Liver (tissue), 9 donors: ENCODE data around the gene OLIG2. TPM values are rescaled to one million over a fixed set of nuclear protein-coding genes. Genes with fewer than 3 reads are reported as not detected.

ENCODE experiments used
- DNase-seq: peaks from one replicate; pipeline ENCODE4 v3.0.0-alpha.2; 2017; ENCODE audit warnings: low spot score
- H3K27ac ChIP-seq, 2 donors: one replicate each; pipeline ENCODE4 v1.7.0; 2013; ENCODE audit warnings: inconsistent platforms in 2 of 2, low read length in 2 of 2, control low read depth in 1 of 2, low read depth in 1 of 2, mild to moderate bottlenecking in 1 of 2
- H3K27me3 ChIP-seq, 4 donors: one replicate each; pipeline versions ENCODE4 v1.6.1 to v1.7.0; 2013; ENCODE audit warnings: low read length in 3 of 4, inconsistent platforms in 1 of 4, mild to moderate bottlenecking in 1 of 4, moderate library complexity in 1 of 4; ENCODE audit not compliant: control insufficient read depth in 4 of 4, insufficient read depth in 4 of 4
- H3K36me3 ChIP-seq, 4 donors: one replicate each; pipeline versions ENCODE4 v1.6.1 to v1.7.0; 2013; ENCODE audit warnings: low read length in 3 of 4, mild to moderate bottlenecking in 3 of 4, low read depth in 1 of 4, moderate library complexity in 1 of 4; ENCODE audit not compliant: control insufficient read depth in 4 of 4, insufficient read depth in 3 of 4
- H3K4me1 ChIP-seq, 4 donors: one replicate each; pipeline versions ENCODE4 v1.6.1 to v1.7.0; 2013; ENCODE audit warnings: low read length in 3 of 4, mild to moderate bottlenecking in 3 of 4, moderate library complexity in 1 of 4; ENCODE audit not compliant: control insufficient read depth in 4 of 4, insufficient read depth in 4 of 4
- H3K4me3 ChIP-seq, 3 donors: one replicate each; pipeline versions ENCODE4 v1.6.1 to v1.7.0; 2013; ENCODE audit warnings: low read length in 3 of 3, control low read depth in 1 of 3, low read depth in 1 of 3, mild to moderate bottlenecking in 1 of 3
- H3K9ac ChIP-seq, 2 donors: one replicate each; pipeline ENCODE4 v1.7.0; 2013; ENCODE audit warnings: low read length in 2 of 2, mild to moderate bottlenecking in 2 of 2, moderate library complexity in 2 of 2, control low read depth in 1 of 2, low read depth in 1 of 2
- H3K9me3 ChIP-seq, 4 donors: one replicate each; pipeline versions ENCODE4 v1.6.1 to v1.7.0; 2013; ENCODE audit warnings: low read length in 3 of 4; ENCODE audit not compliant: control insufficient read depth in 4 of 4
- CTCF ChIP-seq: fragments of 150-350 bp; IDR thresholded peaks from 2 replicates; pipeline ENCODE4 v1.5.1; 2017; ENCODE audit warnings: improper control_type of control experiment, low read depth, low read length; ENCODE audit not compliant: missing input control
- EGR1 ChIP-seq, 2 donors: IDR thresholded peaks; 2 replicates each; pipeline ENCODE4 v1.6.1; 2016 to 2018; ENCODE audit warnings: antibody characterized with exemption in 2 of 2, low read depth in 2 of 2
- FOXA1 ChIP-seq: IDR thresholded peaks from 2 replicates; pipeline ENCODE4 v1.6.1; 2016; ENCODE audit warnings: antibody characterized with exemption
- HNF4A ChIP-seq, 2 donors: conservative IDR thresholded peaks; 2 replicates each; pipeline ENCODE4 v1.6.1; 2016; ENCODE audit warnings: antibody characterized with exemption in 2 of 2, mild to moderate bottlenecking in 2 of 2
- HNF4G ChIP-seq: IDR thresholded peaks from 2 replicates; pipeline ENCODE4 v1.6.1; 2016; ENCODE audit warnings: antibody characterized with exemption
- JUND ChIP-seq, 2 donors: IDR thresholded peaks; 2 replicates each; pipeline ENCODE4 v1.6.1; 2016; ENCODE audit warnings: antibody characterized with exemption in 2 of 2
- NR2F2 ChIP-seq: IDR thresholded peaks from 2 replicates; pipeline ENCODE4 v1.6.1; 2016; ENCODE audit warnings: antibody characterized with exemption
- RAD21 ChIP-seq, 2 donors: IDR thresholded peaks; 2 replicates each; pipeline ENCODE4 v1.6.1; 2016; ENCODE audit warnings: antibody characterized with exemption in 2 of 2, mild to moderate bottlenecking in 2 of 2
- RXRA ChIP-seq, 2 donors: IDR thresholded peaks; 2 replicates each; pipeline ENCODE4 v1.6.1; 2017 to 2018; ENCODE audit warnings: antibody characterized with exemption in 2 of 2, mild to moderate bottlenecking in 1 of 2
- SP1 ChIP-seq: IDR thresholded peaks from 2 replicates; pipeline ENCODE4 v1.6.1; 2018; ENCODE audit warnings: antibody characterized with exemption, mild to moderate bottlenecking
- TAF1 ChIP-seq: conservative IDR thresholded peaks from 2 replicates; pipeline ENCODE4 v1.6.1; 2016; ENCODE audit warnings: antibody characterized with exemption, mild to moderate bottlenecking
- YY1 ChIP-seq: IDR thresholded peaks from 2 replicates; pipeline ENCODE4 v1.6.1; 2016; ENCODE audit warnings: antibody characterized with exemption, mild to moderate bottlenecking
- WGBS: extraction: QIAGEN DNeasy Blood & Tissue Kit; methylation state at CpG from one replicate; pipeline ENCODE4 v1.1.7; 2013; 5-methylcytosine and 5-hydroxymethylcytosine counted together
- polyA plus RNA-seq, 2 donors: library from polyadenylated mRNA; stranded (reverse) in 1 of 2; unstranded in 1 of 2; fragments of 200-250 nt in 1 of 2; fragments of >200 nt in 1 of 2; fragmentation: Nextera tagmentation in 1 of 2; extraction: Ambion mirVana in 1 of 2; gene quantifications; one replicate each; pipeline versions ENCODE4 v1.2.1 to v1.2.3, GENCODE V29; 2013 to 2015
- total RNA-seq, 2 donors: library from RNA; depleted of rRNA; stranded (reverse); fragments of >200 nt; gene quantifications; one replicate each; pipeline ENCODE4 v1.2.3, GENCODE V29; 2014
- TF ChIP-seq, protein P1 (sequence below): IDR thresholded peaks from 2 replicates; pipeline ENCODE4 v1.6.1; 2016; ENCODE audit warnings: antibody characterized with exemption
- TF ChIP-seq, protein P2 (sequence below): IDR thresholded peaks from 2 replicates; pipeline ENCODE4 v1.6.1; 2016; ENCODE audit warnings: antibody characterized with exemption
- donor health status: healthy.
- donor health status: healthy.
- donor health status: healthy.
- donor health status: healthy.
- donor health status: healthy.

The OLIG2 gene
- total and polyA plus RNA-seq, 4 donors = not detected

- Histone ChIP-seq H3K36me3 (no peaks in the 10 kb centered on the region), H3K4me3 (no peak overlapping the region), H3K9ac (no peak overlapping the region), H3K27me3 (peaks cover 6 to 16% (median 10%) of the 10 kb centered on the region in 4 donors), H3K9me3 (peaks cover 0 to 3% (median 1%) of the 10 kb centered on the region in 4 donors), H3K4me1 (peaks cover 15 to 24% (median 23%) of the 10 kb centered on the region in 4 donors), H3K27ac (no peak overlapping the region)
- DNase-seq = no peak
- WGBS = 91% methylated on average over 7 of the region's 7 CpGs
- TF ChIP-seq NR2F2 (no peak), FOXA1 (no peak), SP1 (no peak), YY1 (no peak), EGR1 (IDR thresholded peaks at IDR 0.05; ENCODE audit: low read depth in 2 of 2) (no peak), HNF4A (conservative IDR thresholded peaks at IDR 0.05) (no peak), CTCF (no peak)
Observed at GRCh38 chr21:33067043-33067442, 41.3 kb downstream of the OLIG2 start.

- DNase-seq = no peak
- TF ChIP-seq CTCF (no peak), JUND (IDR thresholded peaks at IDR 0.05) (no peak), HNF4G (no peak)
- 66% methylated on average over 4 of the region's 4 CpGs for WGBS
- H3K27ac ChIP-seq = no peak overlapping the region
- peaks cover 6 to 16% (median 11%) of the 10 kb centered on the region in 4 donors for H3K27me3 ChIP-seq
- no peak overlapping the region for H3K4me3 ChIP-seq
- no peak overlapping the region for H3K9ac ChIP-seq
- peaks cover 0 to 3% (median 1%) of the 10 kb centered on the region in 4 donors for H3K9me3 ChIP-seq
- peaks cover 15 to 26% (median 26%) of the 10 kb centered on the region in 4 donors for H3K4me1 ChIP-seq
- no peaks in the 10 kb centered on the region for H3K36me3 ChIP-seq
Observed at GRCh38 chr21:33067457-33067856, 41.7 kb downstream of the OLIG2 start.

GRCh38 chr21:33069243-33069642, 43.5 kb downstream of the OLIG2 start:
- TF ChIP-seq TAF1 (no peak), RXRA (IDR thresholded peaks at IDR 0.05) (no peak), HNF4A (conservative IDR thresholded peaks at IDR 0.05) (no peak), CTCF (no peak), JUND (IDR thresholded peaks at IDR 0.05) (no peak), FOXA1 (no peak), HNF4G (no peak), RAD21 (IDR thresholded peaks at IDR 0.05) (no peak), YY1 (no peak)
- TF ChIP-seq, protein P1, sequence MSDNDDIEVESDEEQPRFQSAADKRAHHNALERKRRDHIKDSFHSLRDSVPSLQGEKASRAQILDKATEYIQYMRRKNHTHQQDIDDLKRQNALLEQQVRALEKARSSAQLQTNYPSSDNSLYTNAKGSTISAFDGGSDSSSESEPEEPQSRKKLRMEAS = no peak
- TF ChIP-seq, protein P2, sequence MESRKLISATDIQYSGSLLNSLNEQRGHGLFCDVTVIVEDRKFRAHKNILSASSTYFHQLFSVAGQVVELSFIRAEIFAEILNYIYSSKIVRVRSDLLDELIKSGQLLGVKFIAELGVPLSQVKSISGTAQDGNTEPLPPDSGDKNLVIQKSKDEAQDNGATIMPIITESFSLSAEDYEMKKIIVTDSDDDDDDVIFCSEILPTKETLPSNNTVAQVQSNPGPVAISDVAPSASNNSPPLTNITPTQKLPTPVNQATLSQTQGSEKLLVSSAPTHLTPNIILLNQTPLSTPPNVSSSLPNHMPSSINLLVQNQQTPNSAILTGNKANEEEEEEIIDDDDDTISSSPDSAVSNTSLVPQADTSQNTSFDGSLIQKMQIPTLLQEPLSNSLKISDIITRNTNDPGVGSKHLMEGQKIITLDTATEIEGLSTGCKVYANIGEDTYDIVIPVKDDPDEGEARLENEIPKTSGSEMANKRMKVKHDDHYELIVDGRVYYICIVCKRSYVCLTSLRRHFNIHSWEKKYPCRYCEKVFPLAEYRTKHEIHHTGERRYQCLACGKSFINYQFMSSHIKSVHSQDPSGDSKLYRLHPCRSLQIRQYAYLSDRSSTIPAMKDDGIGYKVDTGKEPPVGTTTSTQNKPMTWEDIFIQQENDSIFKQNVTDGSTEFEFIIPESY = no peak
- Histone ChIP-seq H3K4me1 (peaks cover 15 to 26% (median 26%) of the 10 kb centered on the region in 4 donors), H3K36me3 (no peaks in the 10 kb centered on the region), H3K9ac (no peak overlapping the region), H3K9me3 (peaks cover 0 to 3% (median 1%) of the 10 kb centered on the region in 4 donors), H3K4me3 (no peak overlapping the region), H3K27ac (no peak overlapping the region), H3K27me3 (peaks cover 7 to 23% (median 15%) of the 10 kb centered on the region in 4 donors)
- DNase-seq = no peak
- 66% methylated on average over 5 of the region's 5 CpGs for WGBS
